Neural cell (in vitro differentiated cells): ENCODE results near the gene AK1. TPM values are rescaled to one million over a fixed set of nuclear protein-coding genes. Genes with fewer than 3 reads are reported as not detected.

Source experiments
- H2AFZ ChIP-seq: fragments of 200-600, 300-800 bp; sonication (generic), shearing (Covaris generic); 2 replicates; pipeline ENCODE4 v1.6.0; 2014; ENCODE audit warnings: low read depth, mild to moderate bottlenecking, antibody characterized with exemption, low read length, moderate library complexity
- H3F3A ChIP-seq: fragments of 200-600 bp; shearing (Covaris generic); 2 replicates; pipeline ENCODE4 v1.6.1; 2016; ENCODE audit warnings: mild to moderate bottlenecking, moderate library complexity, mixed read lengths, antibody characterized with exemption, low read length; ENCODE audit not compliant: insufficient read depth, poor library complexity, severe bottlenecking
- H3K27ac ChIP-seq: fragments of 200-600, 300-800 bp; sonication (generic), shearing (Covaris generic); 2 replicates; pipeline ENCODE4 v1.5.1; 2014; ENCODE audit warnings: mild to moderate bottlenecking, low read length, moderate library complexity
- H3K27me3 ChIP-seq: fragments of 300-800, 200-600 bp; sonication (generic), shearing (Covaris generic); 2 replicates; pipeline ENCODE4 v1.6.0; 2014; ENCODE audit warnings: mild to moderate bottlenecking, low read depth, low read length, moderate library complexity; ENCODE audit not compliant: insufficient read depth
- H3K36me3 ChIP-seq: fragments of 300-800, 200-600 bp; sonication (generic), shearing (Covaris generic); 2 replicates; pipeline ENCODE4 v1.5.1; 2014; ENCODE audit warnings: mild to moderate bottlenecking, antibody characterized with exemption, low read length, moderate library complexity; ENCODE audit not compliant: insufficient read depth
- H3K4me2 ChIP-seq: fragments of 300-800, 200-600 bp; sonication (generic), shearing (Covaris generic); 2 replicates; pipeline ENCODE4 v1.6.0; 2014; ENCODE audit warnings: mild to moderate bottlenecking, low read length
- H3K4me3 ChIP-seq: fragments of 300-800, 200-600 bp; sonication (generic), shearing (Covaris generic); 2 replicates; pipeline ENCODE4 v1.5.1; 2014; ENCODE audit warnings: mild to moderate bottlenecking, low read length, moderate library complexity
- H3K79me2 ChIP-seq: fragments of 200-600 bp; shearing (Covaris generic); replicated peaks from 2 replicates; pipeline ENCODE4 v1.6.0; 2014; ENCODE audit warnings: mild to moderate bottlenecking, low read length, moderate library complexity; ENCODE audit not compliant: insufficient read depth
- H3K9ac ChIP-seq: fragments of 300-800, 200-600 bp; sonication (generic), shearing (Covaris generic); 2 replicates; pipeline ENCODE4 v1.6.1; 2016; ENCODE audit warnings: mild to moderate bottlenecking, low read length, mixed read lengths
- H3K9me2 ChIP-seq: fragments of 200-600 bp; shearing (Covaris generic); 2 replicates; pipeline ENCODE4 v1.6.1; 2016; ENCODE audit warnings: mild to moderate bottlenecking, low read length, mixed read lengths; ENCODE audit not compliant: insufficient read depth
- H3K9me3 ChIP-seq: fragments of 200-600, 300-800 bp; sonication (generic), shearing (Covaris generic); 2 replicates; pipeline ENCODE4 v1.6.1; 2016; ENCODE audit warnings: mild to moderate bottlenecking, mixed run types, low read length, moderate library complexity, mixed read lengths
- H4K20me1 ChIP-seq: fragments of 200-600 bp; shearing (Covaris generic); 2 replicates; pipeline ENCODE4 v1.6.1; 2016; ENCODE audit warnings: mild to moderate bottlenecking, mixed run types; ENCODE audit not compliant: insufficient read depth
- CTCF ChIP-seq: fragments of 450-650 bp; IDR thresholded peaks from 2 replicates; pipeline ENCODE4 v1.5.1; 2014; ENCODE audit warnings: antibody characterized with exemption, mild to moderate bottlenecking, moderate library complexity; ENCODE audit not compliant: poor library complexity, severe bottlenecking
- EP300 ChIP-seq: fragments of 450-650 bp; conservative IDR thresholded peaks from 2 replicates; pipeline ENCODE4 v1.6.1; 2014; ENCODE audit warnings: antibody characterized with exemption, mild to moderate bottlenecking, moderate library complexity; ENCODE audit not compliant: poor library complexity, severe bottlenecking
- EZH2 ChIP-seq: fragments of 200-600, 300-800 bp; shearing (Covaris generic), sonication (generic); IDR thresholded peaks from 2 replicates; pipeline ENCODE4 v1.6.1; 2014; ENCODE audit warnings: antibody characterized with exemption, low read length, borderline replicate concordance, mild to moderate bottlenecking; ENCODE audit not compliant: insufficient read depth, poor library complexity, severe bottlenecking
- MXI1 ChIP-seq: fragments of 450-650 bp; conservative IDR thresholded peaks from 2 replicates; pipeline ENCODE4 v1.6.1; 2014; ENCODE audit warnings: antibody characterized with exemption, mild to moderate bottlenecking; ENCODE audit not compliant: poor library complexity, severe bottlenecking
- POLR2AphosphoS5 ChIP-seq: IDR thresholded peaks from 2 replicates; pipeline ENCODE4 v1.6.1; 2012
- RAD21 ChIP-seq: fragments of 450-650 bp; conservative IDR thresholded peaks from 2 replicates; pipeline ENCODE4 v1.6.1; 2014; ENCODE audit warnings: antibody characterized with exemption, mild to moderate bottlenecking, moderate library complexity
- SMC3 ChIP-seq: fragments of 450-650 bp; conservative IDR thresholded peaks from 2 replicates; pipeline ENCODE4 v1.6.1; 2014; ENCODE audit warnings: antibody characterized with exemption, mild to moderate bottlenecking, moderate library complexity; ENCODE audit not compliant: poor library complexity
- TAF1 ChIP-seq: IDR thresholded peaks from 2 replicates; pipeline ENCODE4 v1.6.1; 2012; ENCODE audit warnings: low read depth
- polyA plus RNA-seq: library from polyadenylated mRNA; depleted of rRNA; stranded (reverse); fragments of >200 nt; gene quantifications from 2 replicates; pipeline ENCODE4 v1.2.3, GENCODE V29; 2014

Gene AK1
- polyA plus RNA-seq, 1 donor from 2014 or later: 105 TPM

DNA sequence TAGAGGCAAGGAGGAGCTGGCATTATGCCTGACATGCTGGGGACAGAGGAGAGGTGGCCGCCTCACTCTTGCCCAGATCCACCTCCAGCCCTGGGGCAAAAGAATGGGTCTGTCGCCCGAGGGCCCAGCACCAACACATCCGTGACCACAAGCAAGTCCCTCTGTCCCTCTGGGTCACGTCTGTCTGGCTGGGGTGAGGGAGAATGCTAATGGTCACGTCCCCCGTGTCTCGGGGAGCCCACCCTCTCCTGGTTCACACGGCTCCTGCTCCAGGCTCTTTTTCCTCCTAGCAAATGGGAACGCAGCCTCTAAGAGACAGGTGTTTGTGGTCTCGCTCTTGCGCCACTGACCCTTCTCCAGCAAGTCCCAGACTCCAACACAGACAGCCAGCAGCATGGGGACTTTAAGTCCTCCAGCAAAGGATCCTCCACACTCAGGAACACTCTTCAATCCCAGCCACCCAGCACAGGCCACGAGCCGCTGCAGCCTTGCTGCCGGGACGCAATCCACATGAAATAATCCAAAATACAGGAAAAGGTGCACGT, 27.1 kb downstream of the AK1 start:
- H3K79me2 ChIP-seq: no peaks in the 10 kb centered on the region
- H3K9me2 ChIP-seq: no peaks in the 10 kb centered on the region
- TF ChIP-seq EP300 (no peak), MXI1 (no peak), RAD21 (no peak), POLR2AphosphoS5 (no peak), CTCF (no peak), SMC3 (no peak), TAF1 (no peak)
- no peak overlapping the region for H3K27ac ChIP-seq
- no peak overlapping the region for H2AFZ ChIP-seq
- no peaks in the 10 kb centered on the region for H3K9me3 ChIP-seq
- no peaks in the 10 kb centered on the region for H3K27me3 ChIP-seq
- H4K20me1 ChIP-seq: no peaks in the 10 kb centered on the region
- no peak overlapping the region for H3K9ac ChIP-seq
- no peaks in the 10 kb centered on the region for H3F3A ChIP-seq
- no peak overlapping the region for H3K4me2 ChIP-seq
- H3K4me3 ChIP-seq: no peak overlapping the region
- no peaks in the 10 kb centered on the region for H3K36me3 ChIP-seq

DNA sequence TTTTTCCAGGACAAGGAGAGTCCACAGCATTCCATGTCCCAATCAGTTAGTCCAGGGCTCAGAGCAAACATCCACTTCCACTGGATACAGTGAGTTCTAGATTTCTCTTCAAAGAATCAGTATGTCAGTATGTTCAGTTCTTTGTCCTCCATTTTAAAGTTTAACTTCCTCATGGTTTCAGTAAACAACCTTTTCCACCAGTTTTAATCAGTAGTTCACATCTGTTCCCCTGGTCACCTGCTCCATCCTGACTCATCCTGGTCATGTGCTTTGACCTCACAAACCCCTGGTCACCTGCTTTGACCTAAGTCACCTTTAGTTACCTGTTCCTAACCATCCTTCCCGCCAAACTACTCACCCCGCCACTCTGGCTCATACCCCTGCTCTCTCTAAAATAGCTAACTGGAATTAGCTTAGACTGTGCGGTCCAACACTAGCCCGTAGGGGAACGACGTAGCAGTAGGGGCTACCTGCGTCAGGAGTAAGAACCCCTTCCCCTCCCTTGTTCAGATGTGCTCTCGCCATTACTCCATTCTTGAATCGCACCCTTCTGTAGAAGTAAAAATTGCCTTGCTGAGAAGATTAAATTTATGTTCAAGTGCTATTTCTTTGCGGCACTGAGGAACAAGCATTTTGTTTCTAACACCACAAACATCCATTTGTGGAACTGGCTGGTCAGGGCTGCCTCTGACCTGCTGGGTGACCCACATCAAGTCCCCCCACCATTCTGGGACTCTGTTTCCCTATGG, 28.5 kb downstream of the AK1 start:
- no peak for TF ChIP-seq MXI1
- no peak for TF ChIP-seq POLR2AphosphoS5
- TF ChIP-seq CTCF: no peak
- no peak for TF ChIP-seq EZH2
- TF ChIP-seq SMC3: no peak
- Histone ChIP-seq H3K9me3 (no peaks in the 10 kb centered on the region), H4K20me1 (no peaks in the 10 kb centered on the region), H3K27ac (no peak overlapping the region), H3K79me2 (no peaks in the 10 kb centered on the region), H3K9me2 (no peaks in the 10 kb centered on the region), H3K9ac (no peak overlapping the region), H3K4me3 (no peak overlapping the region), H3F3A (no peaks in the 10 kb centered on the region), H3K36me3 (no peaks in the 10 kb centered on the region), H3K4me2 (no peak overlapping the region), H3K27me3 (no peaks in the 10 kb centered on the region), H2AFZ (no peak overlapping the region)
